AG09309 (cell line): ENCODE results near the gene TSTD1.

Source experiments
- DNase-seq: peaks from one replicate; pipeline ENCODE4 v3.0.0-alpha.2; 2010; ENCODE audit warnings: low read depth
- H3K4me3 ChIP-seq: 2 replicates; pipeline ENCODE4 v1.5.1; 2011; ENCODE audit warnings: mild to moderate bottlenecking, low read depth, low read length, moderate library complexity; ENCODE audit not compliant: control insufficient read depth
- TF ChIP-seq, protein P1 (sequence below): IDR thresholded peaks from 2 replicates; pipeline ENCODE4 v1.5.1; 2011; ENCODE audit warnings: mild to moderate bottlenecking, low read depth, low read length, inconsistent platforms; ENCODE audit not compliant: insufficient read depth, control insufficient read depth; ENCODE audit errors: missing control alignments

The TSTD1 gene

GRCh38 chr1:161082483-161082882 is 43.7 kb upstream of the TSTD1 start:
- TF ChIP-seq, protein P1, sequence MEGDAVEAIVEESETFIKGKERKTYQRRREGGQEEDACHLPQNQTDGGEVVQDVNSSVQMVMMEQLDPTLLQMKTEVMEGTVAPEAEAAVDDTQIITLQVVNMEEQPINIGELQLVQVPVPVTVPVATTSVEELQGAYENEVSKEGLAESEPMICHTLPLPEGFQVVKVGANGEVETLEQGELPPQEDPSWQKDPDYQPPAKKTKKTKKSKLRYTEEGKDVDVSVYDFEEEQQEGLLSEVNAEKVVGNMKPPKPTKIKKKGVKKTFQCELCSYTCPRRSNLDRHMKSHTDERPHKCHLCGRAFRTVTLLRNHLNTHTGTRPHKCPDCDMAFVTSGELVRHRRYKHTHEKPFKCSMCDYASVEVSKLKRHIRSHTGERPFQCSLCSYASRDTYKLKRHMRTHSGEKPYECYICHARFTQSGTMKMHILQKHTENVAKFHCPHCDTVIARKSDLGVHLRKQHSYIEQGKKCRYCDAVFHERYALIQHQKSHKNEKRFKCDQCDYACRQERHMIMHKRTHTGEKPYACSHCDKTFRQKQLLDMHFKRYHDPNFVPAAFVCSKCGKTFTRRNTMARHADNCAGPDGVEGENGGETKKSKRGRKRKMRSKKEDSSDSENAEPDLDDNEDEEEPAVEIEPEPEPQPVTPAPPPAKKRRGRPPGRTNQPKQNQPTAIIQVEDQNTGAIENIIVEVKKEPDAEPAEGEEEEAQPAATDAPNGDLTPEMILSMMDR = no peak
- no peak for DNase-seq
- no peak overlapping the region for H3K4me3 ChIP-seq

GRCh38 chr1:161081519-161081918 is 42.8 kb upstream of the TSTD1 start:
- DNase-seq = no peak
- TF ChIP-seq, protein P1 = no peak

DNA sequence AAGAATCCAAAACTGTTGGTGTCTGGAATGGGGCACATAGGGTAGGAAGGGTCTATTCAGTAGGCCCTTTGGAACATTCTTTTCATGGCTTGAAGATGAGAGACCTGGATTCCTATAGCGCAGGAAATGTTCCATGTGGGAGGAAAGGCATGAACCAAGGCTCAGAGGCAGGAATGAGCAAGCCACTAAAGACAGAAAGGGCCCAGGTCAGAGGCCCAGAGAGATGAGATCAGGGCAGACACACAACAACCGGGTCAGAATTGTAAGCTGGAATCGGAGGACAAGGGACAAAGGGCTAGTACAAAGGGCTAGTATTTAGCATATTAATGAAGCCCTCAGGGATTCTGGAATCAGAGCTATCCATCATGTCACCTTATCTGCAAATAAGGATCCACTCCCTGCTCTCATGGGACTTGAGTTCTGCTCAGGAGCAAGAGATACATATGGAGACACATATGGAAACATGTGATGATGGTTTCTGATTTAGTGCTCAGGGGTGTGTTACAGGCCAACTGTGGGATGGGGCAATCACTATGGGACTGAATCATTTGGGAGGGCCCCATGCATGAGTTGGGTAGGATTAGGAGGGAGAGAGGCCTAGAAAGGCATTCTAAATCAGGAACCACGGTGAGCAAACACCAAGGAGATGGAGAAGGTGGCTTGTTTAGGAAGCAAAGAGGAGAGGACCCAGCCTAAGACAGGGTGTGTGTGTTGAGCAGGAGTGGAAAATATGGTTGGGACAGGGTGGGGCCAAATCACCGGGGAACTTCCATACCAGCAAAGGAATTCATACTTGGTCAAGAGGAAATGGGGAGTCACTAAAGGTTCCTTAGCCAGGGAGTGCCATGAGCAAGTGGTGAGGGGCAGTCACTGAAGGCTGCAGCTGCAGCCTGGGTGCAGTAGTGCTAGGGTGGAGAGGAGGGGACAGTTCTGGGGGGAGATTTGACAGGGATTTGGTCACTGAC is 42.0 kb upstream of the TSTD1 start:
- no peak for DNase-seq
- TF ChIP-seq, protein P1 = no peak
- no peak overlapping the region for H3K4me3 ChIP-seq

More at GRCh38 chr1:161081519-161081918, 42.8 kb upstream of the TSTD1 start:
- no peak overlapping the region for H3K4me3 ChIP-seq

- TF ChIP-seq, protein P1 = no peak
- DNase-seq = no peak
- H3K4me3 ChIP-seq = no peak overlapping the region
These were observed 40.8 kb upstream of the TSTD1 start for GRCh38 chr1:161079436-161080110.

- no peak overlapping the region for H3K4me3 ChIP-seq
- TF ChIP-seq, protein P1 = no peak
- DNase-seq = no peak
These were observed 38.7 kb upstream of the TSTD1 start for GRCh38 chr1:161077426-161077825.

DNA sequence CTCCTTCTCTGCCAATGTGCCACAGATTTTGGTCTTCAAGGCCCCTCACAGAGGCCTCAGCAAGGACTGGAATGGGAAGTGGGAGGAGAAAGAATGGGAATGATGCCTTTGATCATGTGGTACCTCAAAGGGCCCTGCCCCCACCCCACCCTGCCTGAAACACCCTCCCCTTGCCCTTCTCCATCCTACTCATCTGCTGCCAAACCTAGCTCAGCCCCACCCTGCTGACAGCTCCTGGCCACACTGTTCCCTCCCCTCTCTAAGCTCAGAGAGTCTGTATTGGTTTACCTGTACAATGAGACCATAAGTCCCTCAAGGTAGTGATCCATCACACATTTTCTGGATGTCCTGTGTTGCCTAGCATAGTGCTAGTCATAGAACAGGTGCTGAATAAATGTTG is 37.6 kb upstream of the TSTD1 start:
- no peak for DNase-seq
- H3K4me3 ChIP-seq = no peak overlapping the region
- TF ChIP-seq, protein P1 = no peak
